Suprapubic skin (tissue), 4 donors: ENCODE measurements around the gene BAIAP2. TPM values are rescaled to one million over a fixed set of nuclear protein-coding genes. Genes with fewer than 3 reads are reported as not detected.

ENCODE experiments used
- DNase-seq, 2 donors: peaks; one replicate each; pipeline ENCODE4 v3.0.0-alpha.2; 2019; ENCODE audit warnings: low spot score in 2 of 2
- H3K27ac ChIP-seq: fragments of 200-600 bp; sonication (generic); one replicate; pipeline ENCODE4 v1.5.1; 2019
- H3K27me3 ChIP-seq: fragments of 200-600 bp; sonication (generic); one replicate; pipeline ENCODE4 v1.5.1; 2019
- H3K36me3 ChIP-seq: fragments of 200-600 bp; sonication (generic); one replicate; pipeline ENCODE4 v1.5.1; 2019
- H3K4me1 ChIP-seq: fragments of 200-600 bp; sonication (generic); one replicate; pipeline ENCODE4 v1.5.1; 2019
- H3K4me3 ChIP-seq: fragments of 200-600 bp; sonication (generic); one replicate; pipeline ENCODE4 v1.5.1; 2019; ENCODE audit warnings: mild to moderate bottlenecking
- H3K9me3 ChIP-seq: fragments of 200-600 bp; sonication (generic); one replicate; pipeline ENCODE4 v1.5.1; 2019
- CTCF ChIP-seq, 2 donors: fragments of 200-600 bp in 1 of 2; fragments of 450-650 bp in 1 of 2; sonication (generic) in 1 of 2; IDR thresholded peaks; one replicate each; pipeline ENCODE4 v1.5.1; 2016 to 2019; ENCODE audit warnings: antibody characterized with exemption in 2 of 2, mild to moderate bottlenecking in 1 of 2, moderate library complexity in 1 of 2
- EP300 ChIP-seq: sonication (generic); formaldehyde crosslinking; IDR thresholded peaks from one replicate; pipeline ENCODE4 v1.6.1; 2017; ENCODE audit warnings: antibody characterized with exemption
- POLR2A ChIP-seq, 2 donors: fragments of 450-650 bp; IDR thresholded peaks; one replicate each; pipeline ENCODE4 v1.6.1; 2017; ENCODE audit warnings: antibody characterized with exemption in 2 of 2, mild to moderate bottlenecking in 2 of 2, moderate library complexity in 2 of 2
- POLR2AphosphoS5 ChIP-seq, 3 donors: sonication (generic); formaldehyde crosslinking; IDR thresholded peaks; one replicate each; pipeline ENCODE4 v1.6.1; 2017; ENCODE audit warnings: antibody characterized with exemption in 3 of 3
- whole genome bisulfite sequencing: methylation state at CpG from one replicate; pipeline ENCODE4 v1.1.5; 2018; 5-methylcytosine and 5-hydroxymethylcytosine counted together
- total RNA-seq, 4 donors: library from RNA; depleted of rRNA; stranded (reverse); fragments of >200 nt; gene quantifications; one replicate each; pipeline ENCODE4 v1.1.0, GENCODE V29; 2016

Gene BAIAP2
- total RNA-seq, 4 donors from 2014 or later: 214 to 283 (median 260) TPM

- Histone ChIP-seq H3K4me3 (no peak overlapping the region), H3K36me3 (peaks cover 85% of the 10 kb centered on the region), H3K27me3 (no peaks in the 10 kb centered on the region), H3K9me3 (no peaks in the 10 kb centered on the region), H3K27ac (no peak overlapping the region), H3K4me1 (no peaks in the 10 kb centered on the region)
- no peak for DNase-seq
- TF ChIP-seq POLR2AphosphoS5 (IDR thresholded peaks at IDR 0.05): no peak
- TF ChIP-seq EP300: no peak
- TF ChIP-seq CTCF (IDR thresholded peaks at IDR 0.05): no peak
- TF ChIP-seq POLR2A (IDR thresholded peaks at IDR 0.05): no peak
- WGBS: 73% methylated on average over 18 of the region's 22 CpGs
These were observed 75.0 kb downstream of the BAIAP2 start for GRCh38 chr17:81109957-81110356.

- 79% methylated on average over 30 of the region's 30 CpGs for WGBS
- H3K4me1 ChIP-seq: no peaks in the 10 kb centered on the region
- DNase-seq: no peak
- TF ChIP-seq EP300: no peak
- no peak for TF ChIP-seq POLR2A (IDR thresholded peaks at IDR 0.05)
- TF ChIP-seq POLR2AphosphoS5 (IDR thresholded peaks at IDR 0.05): no peak
- TF ChIP-seq CTCF (IDR thresholded peaks at IDR 0.05): no peak
- H3K27ac ChIP-seq: no peak overlapping the region
- peaks cover 79% of the 10 kb centered on the region for H3K36me3 ChIP-seq
- H3K4me3 ChIP-seq: no peak overlapping the region
- no peaks in the 10 kb centered on the region for H3K27me3 ChIP-seq
- H3K9me3 ChIP-seq: no peaks in the 10 kb centered on the region
These were observed 75.6 kb downstream of the BAIAP2 start for GRCh38 chr17:81110488-81111040.

GRCh38 chr17:81111066-81111465 is 76.1 kb downstream of the BAIAP2 start:
- Histone ChIP-seq H3K27ac (no peak overlapping the region), H3K36me3 (peaks cover 79% of the 10 kb centered on the region), H3K4me3 (no peak overlapping the region), H3K4me1 (peaks cover under 1% of the 10 kb centered on the region), H3K9me3 (no peaks in the 10 kb centered on the region), H3K27me3 (no peaks in the 10 kb centered on the region)
- DNase-seq: no peak
- WGBS: 77% methylated on average over 6 of the region's 10 CpGs
- TF ChIP-seq EP300 (no peak), POLR2AphosphoS5 (IDR thresholded peaks at IDR 0.05) (no peak), POLR2A (IDR thresholded peaks at IDR 0.05) (no peak), CTCF (IDR thresholded peaks at IDR 0.05) (no peak)

DNA sequence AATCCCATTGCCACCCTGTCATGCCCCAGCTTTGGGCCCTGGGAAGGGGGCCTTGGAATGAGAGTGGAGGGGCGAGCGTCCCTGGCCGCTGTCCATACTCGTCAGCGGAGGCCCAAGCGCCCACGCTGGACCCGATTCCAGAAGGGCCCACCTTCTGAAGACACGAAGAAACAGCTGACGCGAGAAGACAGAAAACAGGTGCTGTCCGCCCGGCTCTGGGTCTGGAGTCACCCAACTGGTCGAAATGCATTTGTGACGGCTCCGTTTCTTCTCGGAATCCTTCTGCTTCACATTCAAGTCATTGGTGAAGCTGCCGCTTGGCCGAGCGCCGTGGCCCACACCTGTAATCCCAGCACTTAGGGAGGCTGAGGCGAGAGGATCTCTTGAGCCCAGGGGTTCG is 77.5 kb downstream of the BAIAP2 start:
- no peak for DNase-seq
- Histone ChIP-seq H3K9me3 (no peaks in the 10 kb centered on the region), H3K4me1 (peaks cover 5% of the 10 kb centered on the region), H3K4me3 (no peak overlapping the region), H3K36me3 (peaks cover 73% of the 10 kb centered on the region), H3K27ac (no peak overlapping the region), H3K27me3 (no peaks in the 10 kb centered on the region)
- WGBS: 94% methylated on average over 21 of the region's 23 CpGs
- TF ChIP-seq POLR2A (IDR thresholded peaks at IDR 0.05) (no peak), EP300 (no peak), CTCF (IDR thresholded peaks at IDR 0.05) (no peak), POLR2AphosphoS5 (IDR thresholded peaks at IDR 0.05) (no peak)

DNA sequence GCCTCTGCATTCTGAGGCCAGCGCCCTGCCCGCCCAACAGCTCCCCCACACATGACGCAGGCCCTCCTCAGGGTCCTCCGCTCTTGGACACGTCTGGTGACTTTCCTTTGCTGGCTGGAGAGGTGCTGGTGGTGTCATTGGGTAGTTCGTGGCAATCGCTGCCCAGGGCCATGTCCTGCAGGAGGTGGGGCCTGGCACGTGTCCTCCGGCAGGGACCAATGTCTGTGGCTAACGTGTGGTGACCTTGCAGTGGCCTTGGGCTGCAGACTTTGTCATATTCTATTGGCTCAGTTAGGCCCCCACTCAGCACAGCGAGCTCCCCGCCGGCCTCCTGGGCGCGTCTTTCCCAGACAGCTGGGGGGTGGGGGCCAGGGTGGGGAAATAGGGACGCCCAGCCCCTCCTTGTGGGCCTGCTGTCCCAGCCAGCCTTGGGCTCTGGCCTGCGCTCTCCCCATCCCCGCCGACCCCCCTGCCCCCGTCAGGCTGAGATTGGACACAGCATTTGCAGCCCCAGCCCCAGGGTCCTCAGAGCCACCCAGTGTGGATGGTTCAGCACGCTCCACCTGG is 78.3 kb downstream of the BAIAP2 start:
- DNase-seq: no peak
- no peak overlapping the region for H3K27ac ChIP-seq
- TF ChIP-seq CTCF (IDR thresholded peaks at IDR 0.05) (no peak), EP300 (no peak), POLR2AphosphoS5 (IDR thresholded peaks at IDR 0.05) (no peak), POLR2A (IDR thresholded peaks at IDR 0.05) (no peak)
- WGBS: 80% methylated on average over 9 of the region's 21 CpGs
- no peak overlapping the region for H3K4me3 ChIP-seq
- H3K4me1 ChIP-seq: peaks cover 6% of the 10 kb centered on the region
- H3K9me3 ChIP-seq: no peaks in the 10 kb centered on the region
- H3K27me3 ChIP-seq: no peaks in the 10 kb centered on the region
- peaks cover 65% of the 10 kb centered on the region for H3K36me3 ChIP-seq
